NCI-H1092 treated with DMSO at 0.1 percent for 48 hours (cell line): ENCODE results near the gene CFAP74.
A peak's percentile ranks its signal among the peaks of the same experiment; 100 is the strongest.

ENCODE experiments used
- DNase-seq: peaks from one replicate; lab custom pipeline; 2025; lab: John Stamatoyannopoulos, UW

Gene CFAP74

GRCh38 chr1:1969953-1970716 is 33.5 kb downstream of the CFAP74 start:
- DNase-seq = no peak

- no peak for DNase-seq
Observed at GRCh38 chr1:1969505-1969900, 34.1 kb downstream of the CFAP74 start.

DNA sequence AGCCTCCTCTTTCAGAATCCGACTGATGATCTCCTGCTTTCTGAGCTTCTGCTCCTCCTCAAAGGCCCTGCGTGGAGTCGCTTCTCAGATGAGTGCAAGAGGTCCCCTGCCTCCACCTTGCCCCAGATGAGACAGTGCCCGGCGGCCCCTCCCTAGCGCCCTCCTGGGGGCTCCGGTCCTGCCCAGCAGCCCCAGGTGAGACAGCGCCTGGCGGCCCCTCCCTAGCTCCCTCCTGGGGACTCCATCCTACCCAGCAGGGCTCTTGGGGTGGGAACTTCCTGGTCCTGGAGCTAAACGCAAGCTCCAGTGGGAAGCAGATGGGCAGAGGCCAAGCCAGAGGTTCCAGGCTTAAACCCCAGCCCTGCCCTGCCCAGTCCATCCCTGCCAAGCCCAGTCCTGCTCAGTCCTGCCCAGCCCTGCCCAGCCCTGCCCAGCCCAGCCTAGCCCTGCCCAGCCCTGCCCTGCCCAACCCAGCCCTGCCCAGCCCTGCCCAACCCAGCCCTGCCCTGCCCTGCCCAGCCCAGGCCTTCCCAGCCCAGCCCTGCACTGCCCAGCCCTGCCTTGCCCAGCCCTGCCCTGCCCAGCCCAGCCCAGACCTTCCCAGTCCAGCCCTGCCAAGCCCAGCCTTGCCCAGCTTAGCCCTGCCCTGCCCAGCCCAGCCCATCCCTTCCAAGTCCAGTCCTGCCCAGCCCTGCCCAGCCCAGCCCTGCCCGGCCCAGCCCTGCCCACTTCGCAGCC is 34.6 kb downstream of the CFAP74 start:
- DNase-seq = no peak

DNA sequence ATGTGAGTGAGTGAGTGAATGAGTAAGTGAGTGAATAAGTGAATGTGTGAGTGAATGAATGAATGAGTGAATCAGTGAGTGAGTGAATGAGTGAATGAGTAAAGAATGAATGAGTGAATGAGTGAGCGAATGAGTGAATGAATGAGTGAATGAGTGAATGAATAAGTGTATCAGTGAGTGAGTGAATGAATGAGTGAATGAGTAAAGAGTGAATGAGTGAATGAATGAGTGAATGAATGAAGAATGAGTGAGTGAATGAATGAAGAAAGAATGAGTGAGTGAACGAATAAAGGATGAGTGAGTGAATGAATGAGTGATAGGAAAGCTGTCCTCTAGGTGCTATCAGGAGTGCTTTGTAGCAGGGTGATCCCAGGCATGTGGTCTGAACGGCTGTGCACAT is 35.7 kb downstream of the CFAP74 start:
- no peak for DNase-seq

GRCh38 chr1:1967151-1967550 is 36.4 kb downstream of the CFAP74 start:
- no peak for DNase-seq

DNA sequence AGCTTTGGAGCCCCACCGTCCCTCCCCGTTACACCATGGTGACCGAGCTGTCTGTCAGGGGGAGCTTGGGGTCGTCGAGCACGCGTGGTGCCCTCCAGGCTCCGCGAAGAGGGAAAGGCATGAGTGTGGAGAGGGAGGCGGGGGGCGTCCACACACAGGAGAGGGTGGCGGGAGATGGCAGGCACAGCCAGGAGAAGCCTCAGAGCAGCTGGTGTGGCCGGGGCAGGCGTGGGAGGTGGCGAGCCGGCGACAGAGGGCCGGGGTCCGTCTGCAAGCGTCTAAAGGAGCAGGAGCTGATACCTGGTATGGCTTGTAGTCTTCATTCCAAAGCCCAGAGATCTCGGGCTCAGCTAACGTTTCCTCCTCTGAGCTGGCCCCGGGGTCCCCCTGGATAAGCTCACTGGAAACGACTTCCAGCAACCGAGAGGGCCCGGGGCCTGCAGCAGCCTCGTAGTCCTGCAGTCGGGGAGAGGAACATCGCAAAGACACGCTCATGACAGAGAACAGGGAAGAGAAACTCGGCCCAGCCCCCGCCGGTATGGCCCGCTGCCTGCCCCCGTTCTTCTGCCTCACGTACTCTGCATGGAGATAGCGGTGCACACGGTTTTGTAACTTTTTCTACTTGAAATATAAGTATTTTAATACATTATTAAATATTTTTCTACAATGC is 37.4 kb downstream of the CFAP74 start:
- DNase-seq = no peak

DNA sequence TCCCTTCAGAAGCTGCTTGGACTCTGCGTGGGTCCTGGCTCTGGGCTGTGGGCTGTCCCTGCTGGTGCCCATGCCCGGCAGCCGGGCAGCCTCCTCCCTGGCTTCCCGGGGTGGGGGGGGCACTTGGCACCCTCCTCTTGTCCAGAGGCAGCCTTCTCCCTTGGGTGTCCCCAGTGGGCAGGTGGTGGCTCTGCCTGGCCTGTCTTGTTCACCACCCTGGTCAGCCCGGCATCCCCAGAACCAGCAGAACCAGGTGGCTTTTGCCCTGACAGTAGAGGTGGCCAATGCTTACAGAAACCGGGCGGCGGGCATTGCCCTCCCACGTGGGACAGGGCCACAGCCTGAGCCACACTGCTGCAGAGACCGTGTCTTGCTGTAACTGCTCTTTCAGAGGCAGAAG is 38.0 kb downstream of the CFAP74 start:
- DNase-seq = no peak

- DNase-seq = no peak
Observed at GRCh38 chr1:1964811-1965210, 38.8 kb downstream of the CFAP74 start.

DNA sequence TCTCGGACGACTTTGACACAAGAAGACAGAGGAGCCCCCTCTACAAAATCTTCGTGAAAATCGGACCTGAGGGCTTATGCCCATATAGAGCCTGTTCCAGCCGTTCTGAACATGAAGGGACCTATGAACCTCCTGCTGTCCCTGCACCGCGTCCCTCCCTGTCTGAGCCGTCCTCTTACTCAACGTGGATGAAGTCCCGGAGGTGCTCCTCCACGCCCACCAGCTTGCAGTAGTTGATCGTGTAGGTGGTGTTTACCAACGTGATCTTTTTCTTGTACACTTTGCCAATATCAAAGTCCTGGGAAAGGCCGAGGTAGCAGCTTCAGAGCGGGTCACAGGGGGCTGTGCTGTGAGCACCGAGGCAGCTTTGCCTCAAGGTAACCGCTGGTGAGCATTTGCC is 40.0 kb downstream of the CFAP74 start:
- no peak for DNase-seq

GRCh38 chr1:1962752-1963151 is 40.8 kb downstream of the CFAP74 start:
- DNase-seq = no peak

DNA sequence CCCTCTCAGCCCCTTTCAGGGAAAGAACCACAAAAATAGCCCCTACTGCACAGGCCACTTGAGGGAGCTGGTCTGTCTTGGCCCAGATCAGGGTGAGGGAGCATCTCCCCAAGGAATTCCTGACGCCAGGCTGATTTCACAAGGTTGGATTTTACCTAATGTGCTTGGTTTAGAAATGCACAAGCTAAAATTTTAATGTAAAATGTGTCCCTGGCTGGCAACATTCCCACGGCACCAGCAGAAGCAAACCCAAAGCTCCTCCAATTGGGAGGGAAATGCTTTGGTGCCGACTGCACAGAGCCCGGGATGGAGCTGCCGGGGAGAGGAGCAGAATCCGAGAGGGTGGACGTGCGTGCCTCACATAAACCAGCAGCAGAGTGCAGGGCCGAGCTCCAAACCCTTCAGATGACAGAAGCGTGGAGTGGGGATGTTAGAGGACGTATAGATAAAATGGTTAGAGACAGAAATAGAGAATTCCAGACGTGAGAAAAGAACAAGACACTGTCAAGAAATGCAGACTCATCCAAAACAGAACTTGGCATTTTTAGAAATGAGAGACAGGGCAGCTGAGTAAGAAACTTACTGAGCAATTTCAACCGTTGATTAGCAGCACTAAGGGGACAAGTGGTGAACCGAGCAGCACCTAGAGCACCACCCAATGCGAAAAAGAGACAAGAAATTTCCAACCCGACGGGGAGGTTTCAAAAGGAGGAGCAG is 42.9 kb downstream of the CFAP74 start:
- DNase-seq = no peak

DNA sequence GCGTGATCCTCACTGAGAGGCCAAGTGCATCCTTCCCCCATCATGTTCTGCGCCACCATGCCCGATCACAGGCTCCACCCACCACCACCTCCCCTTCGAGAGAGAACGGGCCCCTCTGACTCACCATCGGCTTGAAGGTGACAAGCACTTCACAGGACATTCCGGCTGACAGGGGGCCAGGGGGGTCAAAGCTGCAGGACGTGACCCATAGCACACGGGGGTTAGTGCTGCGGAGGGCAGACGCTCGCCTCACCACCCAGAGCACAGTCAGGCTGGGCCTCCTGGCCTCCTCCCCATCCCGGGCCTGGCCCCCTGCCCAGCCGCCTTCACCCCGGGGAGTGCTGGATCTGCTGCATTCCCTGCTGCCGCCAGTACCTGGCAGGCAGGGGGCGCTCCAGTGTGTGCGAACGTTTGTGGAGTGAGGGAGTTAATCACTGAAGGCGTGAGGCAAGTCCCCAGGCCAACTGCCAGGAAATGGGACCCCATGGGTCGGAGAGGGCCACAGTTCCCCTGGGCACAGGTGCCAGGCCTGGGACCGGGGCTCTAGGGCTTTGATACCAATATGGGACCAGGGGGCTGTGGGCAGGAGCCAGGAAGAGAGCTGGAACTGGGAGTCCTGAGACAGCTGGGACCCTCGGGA is 43.6 kb downstream of the CFAP74 start:
- peak; percentile 54 for DNase-seq

DNA sequence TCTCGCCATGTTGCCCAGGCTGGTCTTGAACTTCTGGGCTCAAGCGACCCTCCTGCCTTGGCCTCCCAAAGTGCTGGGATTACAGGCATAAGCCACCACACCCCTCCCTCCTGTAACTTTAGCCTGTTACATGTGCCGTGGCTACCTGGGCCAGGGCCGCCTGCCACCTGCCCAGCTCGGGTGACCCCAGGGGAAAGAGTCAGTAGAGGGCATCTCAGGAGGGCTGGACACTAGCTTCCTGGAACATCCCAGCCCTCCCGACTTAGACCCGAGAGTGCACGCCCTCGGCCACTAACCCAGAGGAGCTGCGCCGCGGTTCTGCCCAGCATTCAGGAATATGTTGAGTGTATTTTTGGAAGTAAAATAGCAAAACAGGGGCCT is 44.1 kb downstream of the CFAP74 start:
- DNase-seq = no peak

- no peak for DNase-seq
Observed at GRCh38 chr1:1958071-1958541, 45.5 kb downstream of the CFAP74 start.

GRCh38 chr1:1957533-1957961 is 46.0 kb downstream of the CFAP74 start:
- no peak for DNase-seq

- DNase-seq = no peak
Observed at GRCh38 chr1:1956586-1957532, 46.7 kb downstream of the CFAP74 start.

DNA sequence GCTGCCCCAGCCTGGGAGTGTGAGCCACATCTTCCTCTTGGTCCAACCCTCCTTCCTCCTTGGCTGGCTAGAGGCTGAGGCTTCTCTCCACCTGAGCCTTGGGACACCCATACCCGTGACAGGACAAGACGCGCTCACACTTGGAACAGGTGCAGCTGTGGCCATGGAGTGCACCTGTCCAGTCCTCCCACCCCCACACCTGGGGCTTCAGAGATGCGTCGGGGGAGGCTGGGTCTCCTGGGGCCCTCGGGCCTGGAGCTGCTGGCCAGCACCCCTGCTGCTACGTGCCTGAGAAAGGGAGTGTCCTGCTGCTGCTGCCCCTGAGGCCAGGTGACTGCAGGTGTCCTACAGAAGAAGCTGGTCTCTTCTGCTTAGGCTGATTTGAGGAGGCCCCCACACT is 47.5 kb downstream of the CFAP74 start:
- no peak for DNase-seq

DNA sequence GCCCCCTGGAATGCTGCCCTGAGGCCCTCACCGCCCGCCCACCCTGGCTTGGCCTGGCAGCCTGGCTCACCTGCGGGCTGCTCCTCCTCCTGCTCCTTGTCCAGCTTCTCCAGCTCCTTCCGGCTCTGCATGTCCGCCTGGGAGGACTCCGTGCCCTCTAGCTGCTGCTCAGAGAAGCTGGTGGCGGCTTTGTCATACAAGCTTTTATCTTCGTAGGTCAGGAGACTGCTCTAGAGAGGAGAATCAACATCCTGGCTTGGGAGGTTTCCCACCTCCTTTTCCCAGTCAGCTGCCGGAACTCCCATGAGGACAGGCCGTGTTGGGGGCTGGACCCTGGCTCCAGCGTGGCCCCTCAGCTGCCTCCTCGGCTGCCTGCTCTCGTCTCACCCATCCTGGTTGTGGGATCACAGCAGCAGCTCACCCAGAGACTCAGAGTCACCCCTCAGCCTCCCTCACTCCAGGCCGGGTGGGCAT is 47.9 kb downstream of the CFAP74 start:
- no peak for DNase-seq

DNA sequence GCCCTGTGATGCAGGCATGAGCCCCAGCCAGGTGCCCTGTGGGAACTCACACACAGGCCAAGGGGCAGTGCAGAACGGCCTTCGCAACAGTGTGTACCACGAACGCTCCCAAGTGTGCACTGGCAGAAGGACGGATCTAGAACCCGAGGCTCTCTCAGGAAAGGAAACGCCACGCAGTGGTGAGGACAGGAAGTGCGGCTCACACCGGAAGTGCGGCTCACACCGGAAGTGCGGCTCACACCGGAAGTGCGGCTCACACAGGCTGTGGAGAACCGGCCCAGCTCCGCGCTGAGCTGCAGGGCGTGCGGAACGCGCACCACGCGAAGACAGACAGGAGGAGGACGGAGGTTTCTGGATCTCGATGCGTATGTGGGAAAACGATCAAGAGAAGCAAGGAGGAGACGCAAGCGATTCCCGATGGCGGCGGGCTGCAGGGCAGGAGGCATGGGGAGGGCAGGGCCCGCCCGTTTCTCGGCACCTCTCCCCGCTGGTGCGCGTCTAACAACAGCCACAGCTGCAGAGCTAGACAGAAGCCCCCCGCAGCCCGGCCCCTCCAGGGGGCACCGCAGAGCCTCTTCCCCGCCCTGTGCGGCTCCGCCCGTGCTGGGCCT is 48.6 kb downstream of the CFAP74 start:
- no peak for DNase-seq

DNA sequence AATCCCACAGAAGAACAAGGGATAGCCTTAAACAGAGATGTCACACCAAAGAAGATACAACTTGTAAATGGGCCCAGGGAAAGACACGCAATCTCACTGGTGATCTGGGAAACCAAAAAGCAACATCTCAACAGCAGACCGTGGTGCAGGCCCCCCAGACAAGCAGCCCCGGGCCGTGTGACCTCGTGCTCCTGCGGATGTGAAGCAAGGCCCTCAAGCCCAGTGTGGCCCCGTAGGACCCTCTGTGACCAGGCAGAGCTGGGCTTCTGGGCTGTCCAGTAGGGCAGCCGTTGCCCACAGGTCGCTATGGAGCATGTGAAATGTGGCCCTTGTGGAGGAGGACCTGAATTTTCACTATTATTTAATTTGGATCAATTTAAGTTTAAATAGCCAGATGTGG is 49.6 kb downstream of the CFAP74 start:
- DNase-seq = no peak
